ENCODE data around the gene CIAO3. TPM values are rescaled to one million over a fixed set of nuclear protein-coding genes. Genes with fewer than 3 reads are reported as not detected.

Gene CIAO3
- total RNA-seq, 2 donors from 2014 or later: 25.4 to 26.4 TPM

DNA sequence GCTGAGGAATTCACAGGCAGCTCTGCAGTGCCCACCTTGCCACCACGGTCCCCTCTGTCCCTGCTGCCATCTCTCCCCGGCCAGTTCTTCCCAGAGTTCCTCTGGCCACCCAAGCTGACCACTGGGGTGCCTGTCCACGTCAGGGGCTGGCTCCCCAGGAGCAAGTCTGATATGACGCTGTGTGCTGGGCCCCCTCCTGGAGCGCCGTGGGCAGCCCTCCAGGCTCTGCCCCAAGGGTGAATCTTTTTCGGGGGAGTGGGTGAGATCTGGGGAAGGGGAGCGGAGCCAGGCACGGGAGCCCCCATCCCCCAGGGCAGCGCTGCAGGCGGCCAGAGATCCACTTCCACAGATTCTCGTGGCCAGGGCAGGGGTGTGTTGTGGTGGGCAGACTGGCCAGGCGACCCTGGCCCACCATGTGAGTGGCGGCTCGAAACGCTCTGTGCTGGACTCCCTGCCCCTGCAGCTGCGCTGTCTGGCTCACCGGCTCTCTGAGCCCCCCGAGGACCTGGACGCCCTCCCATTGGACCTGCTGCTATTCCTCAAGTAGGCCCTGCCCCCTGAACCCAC is 23.5 kb upstream of the CIAO3 start:
- H3K36me3 ChIP-seq (replicated peaks in 1 of 2; ENCODE audit: insufficient read depth in 1 of 2, low read depth in 2 of 2): no peaks in the 10 kb centered on the region
- DNase-seq (no peak), ATAC-seq (no peak)
- TF ChIP-seq, protein P1, sequence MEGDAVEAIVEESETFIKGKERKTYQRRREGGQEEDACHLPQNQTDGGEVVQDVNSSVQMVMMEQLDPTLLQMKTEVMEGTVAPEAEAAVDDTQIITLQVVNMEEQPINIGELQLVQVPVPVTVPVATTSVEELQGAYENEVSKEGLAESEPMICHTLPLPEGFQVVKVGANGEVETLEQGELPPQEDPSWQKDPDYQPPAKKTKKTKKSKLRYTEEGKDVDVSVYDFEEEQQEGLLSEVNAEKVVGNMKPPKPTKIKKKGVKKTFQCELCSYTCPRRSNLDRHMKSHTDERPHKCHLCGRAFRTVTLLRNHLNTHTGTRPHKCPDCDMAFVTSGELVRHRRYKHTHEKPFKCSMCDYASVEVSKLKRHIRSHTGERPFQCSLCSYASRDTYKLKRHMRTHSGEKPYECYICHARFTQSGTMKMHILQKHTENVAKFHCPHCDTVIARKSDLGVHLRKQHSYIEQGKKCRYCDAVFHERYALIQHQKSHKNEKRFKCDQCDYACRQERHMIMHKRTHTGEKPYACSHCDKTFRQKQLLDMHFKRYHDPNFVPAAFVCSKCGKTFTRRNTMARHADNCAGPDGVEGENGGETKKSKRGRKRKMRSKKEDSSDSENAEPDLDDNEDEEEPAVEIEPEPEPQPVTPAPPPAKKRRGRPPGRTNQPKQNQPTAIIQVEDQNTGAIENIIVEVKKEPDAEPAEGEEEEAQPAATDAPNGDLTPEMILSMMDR (IDR thresholded peaks at IDR 0.05): no peak
- no peak for TF ChIP-seq POLR2A (IDR thresholded peaks at IDR 0.05)
- WGBS, 2 donors: 54 to 90% methylated on average over 2 to 20 of the region's 20 CpGs
- intact Hi-C loops (cut with DNase I): no loop called here
- no peaks in the 10 kb centered on the region for H3K9me3 ChIP-seq
- H3K27ac ChIP-seq: no peak overlapping the region
- no peaks in the 10 kb centered on the region for H3K4me1 ChIP-seq
- no peaks in the 10 kb centered on the region for H3K27me3 ChIP-seq
- no peak overlapping the region for H3K4me3 ChIP-seq

DNA sequence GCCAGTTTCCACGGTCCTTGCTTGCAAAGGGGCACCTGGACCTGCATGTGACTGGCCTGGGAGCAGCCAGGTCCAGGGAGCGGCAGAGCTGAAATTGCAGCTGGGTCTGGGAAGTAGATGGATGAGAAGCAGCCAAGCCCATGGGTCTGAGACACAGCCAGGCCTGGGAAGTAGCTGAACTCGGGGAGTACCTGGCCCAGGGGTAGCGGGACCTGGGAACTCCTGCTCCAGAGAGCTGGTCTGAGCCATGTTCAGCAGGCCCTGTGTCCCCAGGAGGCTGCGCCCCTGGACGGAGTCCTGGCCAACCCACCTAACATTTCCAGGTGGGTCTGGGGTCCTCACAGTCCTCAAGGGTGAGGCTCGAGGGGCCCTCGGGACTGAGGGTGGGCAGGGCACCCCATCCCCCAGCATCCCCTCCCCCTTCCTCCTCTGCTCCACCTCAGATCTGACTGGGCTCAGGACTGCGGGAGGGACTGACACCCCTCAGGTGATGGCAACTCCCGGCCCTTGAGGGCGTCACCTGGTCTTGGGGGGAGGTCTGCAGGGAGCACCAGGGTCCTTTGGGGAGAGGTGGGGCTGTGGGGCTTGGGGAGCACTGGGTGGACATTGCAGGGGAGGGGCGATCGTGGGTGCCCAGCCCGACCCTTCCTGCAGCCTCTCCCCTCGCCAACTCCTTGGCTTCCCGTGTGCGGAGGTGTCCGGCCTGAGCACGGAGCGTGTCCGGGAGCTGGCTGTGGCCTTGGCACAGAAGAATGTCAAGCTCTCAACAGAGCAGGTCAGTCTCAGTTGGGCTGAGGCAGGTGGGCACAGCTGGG is 22.8 kb upstream of the CIAO3 start:
- no peak for DNase-seq
- ATAC-seq: no peak
- Histone ChIP-seq H3K4me3 (no peak overlapping the region), H3K27me3 (no peaks in the 10 kb centered on the region), H3K27ac (no peak overlapping the region), H3K4me1 (no peaks in the 10 kb centered on the region), H3K36me3 (replicated peaks in 1 of 2; ENCODE audit: insufficient read depth in 1 of 2, low read depth in 2 of 2) (no peaks in the 10 kb centered on the region), H3K9me3 (no peaks in the 10 kb centered on the region)
- 56 to 59% methylated on average over 7 to 20 of the region's 21 CpGs for WGBS, 2 donors
- TF ChIP-seq POLR2A (IDR thresholded peaks at IDR 0.05): no peak
- TF ChIP-seq, protein P1 (IDR thresholded peaks at IDR 0.05): no peak
- intact Hi-C loops (cut with DNase I): no loop called here

DNA sequence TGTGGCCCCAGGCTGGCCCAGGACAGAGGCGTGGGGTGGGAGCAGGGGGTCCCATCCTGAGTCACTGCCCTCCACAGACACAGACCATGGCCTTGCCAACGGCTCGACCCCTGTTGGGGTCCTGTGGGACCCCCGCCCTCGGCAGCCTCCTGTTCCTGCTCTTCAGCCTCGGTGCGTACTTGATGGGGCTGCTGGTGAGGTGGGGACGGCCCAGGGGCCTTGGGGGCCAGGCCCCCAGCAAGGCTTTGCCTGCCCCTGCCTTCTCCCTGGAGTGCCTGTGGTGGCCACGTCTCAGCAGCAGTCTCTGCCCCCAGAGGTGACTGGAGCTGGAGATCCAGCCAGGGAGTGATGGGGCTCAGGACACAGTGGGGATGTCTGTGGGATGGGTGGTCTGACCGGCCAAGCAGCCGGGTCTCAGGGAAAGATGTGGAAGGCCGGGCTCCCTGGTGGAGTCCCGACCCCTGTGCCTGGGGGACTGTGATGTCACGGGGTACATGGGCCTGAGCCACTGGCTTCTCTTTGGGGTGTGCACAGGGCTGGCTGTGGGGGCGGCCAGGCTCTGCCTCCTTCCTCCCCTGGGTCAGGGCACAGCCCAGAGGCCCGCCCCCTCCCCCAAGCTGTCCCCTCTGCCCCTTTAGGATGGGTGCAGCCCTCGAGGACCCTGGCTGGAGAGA is 21.9 kb upstream of the CIAO3 start:
- WGBS, 2 donors: 43 to 66% methylated on average over 4 to 16 of the region's 17 CpGs
- Histone ChIP-seq H3K9me3 (no peaks in the 10 kb centered on the region), H3K4me1 (no peaks in the 10 kb centered on the region), H3K36me3 (replicated peaks in 1 of 2; ENCODE audit: insufficient read depth in 1 of 2, low read depth in 2 of 2) (no peaks in the 10 kb centered on the region), H3K27me3 (no peaks in the 10 kb centered on the region), H3K4me3 (no peak overlapping the region), H3K27ac (no peak overlapping the region)
- no peak for TF ChIP-seq POLR2A (IDR thresholded peaks at IDR 0.05)
- TF ChIP-seq, protein P1 (IDR thresholded peaks at IDR 0.05): no peak
- DNase-seq: no peak
- ATAC-seq: no peak
- intact Hi-C loops (cut with DNase I): no loop called here

DNA sequence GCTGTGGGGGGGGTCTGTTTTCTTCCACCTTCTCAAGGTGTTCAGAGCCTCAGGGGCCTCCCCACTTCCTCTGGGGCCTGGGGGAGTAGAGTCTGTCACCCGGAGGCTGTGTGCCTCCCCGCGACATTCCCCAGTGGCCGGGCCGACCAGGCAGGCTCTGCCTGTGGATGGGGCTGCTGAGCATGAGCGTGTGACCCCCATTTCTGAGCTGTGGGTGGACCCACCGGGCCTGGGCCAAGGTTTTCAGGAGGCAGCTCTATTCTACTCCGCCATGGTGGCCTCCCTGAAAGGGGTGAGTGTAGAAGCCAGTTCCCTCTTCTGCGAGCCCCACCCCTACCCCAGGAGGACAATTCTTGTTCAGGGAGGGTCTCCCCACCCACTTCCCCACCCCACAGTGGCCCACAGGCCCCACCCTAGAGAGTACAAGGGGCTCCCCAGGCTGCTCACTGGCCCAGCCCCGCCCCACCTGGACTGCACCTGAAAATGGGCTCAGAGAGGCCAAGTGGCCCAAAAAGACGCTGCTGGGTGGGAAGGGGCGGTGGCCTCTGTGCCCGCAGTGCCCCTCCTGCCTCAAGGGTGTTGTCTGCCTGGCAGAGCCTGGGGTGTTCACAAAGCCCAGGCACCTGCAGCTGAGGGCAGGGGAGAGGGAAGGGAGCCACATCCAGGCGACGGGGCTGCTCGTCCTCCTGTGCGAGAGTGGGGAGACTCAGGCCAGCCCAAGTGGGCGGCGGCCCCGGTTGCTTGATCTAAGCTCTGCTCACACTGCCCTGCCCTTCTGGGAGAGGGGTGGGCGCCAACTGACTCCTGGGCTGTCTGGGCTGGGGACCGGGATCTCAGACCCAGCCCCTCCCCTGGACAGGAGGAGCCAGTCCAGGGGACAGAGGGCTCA is 21.1 kb upstream of the CIAO3 start:
- H3K27ac ChIP-seq: no peak overlapping the region
- no peaks in the 10 kb centered on the region for H3K27me3 ChIP-seq
- no peaks in the 10 kb centered on the region for H3K9me3 ChIP-seq
- no peak for DNase-seq
- H3K4me1 ChIP-seq: no peaks in the 10 kb centered on the region
- 62 to 71% methylated on average over 2 to 21 of the region's 22 CpGs for WGBS, 2 donors
- ATAC-seq: no peak
- intact Hi-C loops (cut with DNase I): no loop called here
- no peak overlapping the region for H3K4me3 ChIP-seq
- no peaks in the 10 kb centered on the region for H3K36me3 ChIP-seq (replicated peaks in 1 of 2; ENCODE audit: insufficient read depth in 1 of 2, low read depth in 2 of 2)
- TF ChIP-seq POLR2A (IDR thresholded peaks at IDR 0.05): no peak
- TF ChIP-seq, protein P1 (IDR thresholded peaks at IDR 0.05): no peak
